Chondrocyte (in vitro differentiated cells): ENCODE measurements around the gene PTK7. TPM values are rescaled to one million over a fixed set of nuclear protein-coding genes. Genes with fewer than 3 reads are reported as not detected.
A peak's percentile ranks its signal among the peaks of the same experiment; 100 is the strongest.

Source experiments
- DNase-seq: peaks from one replicate; pipeline ENCODE4 v3.0.0; 2021; ENCODE audit warnings: mixed read lengths, low spot score
- H3K27ac Mint-ChIP-seq: one replicate; pipeline ENCODE4 v1.8.0; 2021; ENCODE audit warnings: mild to moderate bottlenecking, moderate library complexity, mixed read lengths; ENCODE audit not compliant: unreplicated experiment
- H3K27me3 Mint-ChIP-seq: 2 replicates; pipeline ENCODE4 v1.8.0; 2021; ENCODE audit warnings: low read depth, mixed read lengths
- H3K36me3 Mint-ChIP-seq: 2 replicates; pipeline ENCODE4 v1.8.0; 2021; ENCODE audit warnings: low read depth, mixed read lengths
- H3K4me1 Mint-ChIP-seq: 2 replicates; pipeline ENCODE4 v1.8.0; 2021; ENCODE audit warnings: low read depth, mild to moderate bottlenecking, mixed read lengths
- H3K4me3 Mint-ChIP-seq: one replicate; pipeline ENCODE4 v1.8.0; 2021; ENCODE audit warnings: mild to moderate bottlenecking, moderate library complexity, mixed read lengths; ENCODE audit not compliant: unreplicated experiment
- H3K9me3 Mint-ChIP-seq: 2 replicates; pipeline ENCODE4 v1.8.0; 2021; ENCODE audit warnings: low read depth, mixed read lengths
- total RNA-seq: library from RNA; stranded (reverse); gene quantifications from 3 replicates; pipeline ENCODE4 v1.2.1, GENCODE V29; 2021
- TF ChIP-seq, protein P1 (sequence below): fragments of 200-600 bp; sonication (generic); IDR thresholded peaks from 2 replicates; pipeline ENCODE4 v1.5.0; 2021; ENCODE audit warnings: antibody characterized with exemption, mild to moderate bottlenecking, moderate library complexity

The PTK7 gene
- total RNA-seq, 1 donor from 2014 or later = 288 TPM

DNA sequence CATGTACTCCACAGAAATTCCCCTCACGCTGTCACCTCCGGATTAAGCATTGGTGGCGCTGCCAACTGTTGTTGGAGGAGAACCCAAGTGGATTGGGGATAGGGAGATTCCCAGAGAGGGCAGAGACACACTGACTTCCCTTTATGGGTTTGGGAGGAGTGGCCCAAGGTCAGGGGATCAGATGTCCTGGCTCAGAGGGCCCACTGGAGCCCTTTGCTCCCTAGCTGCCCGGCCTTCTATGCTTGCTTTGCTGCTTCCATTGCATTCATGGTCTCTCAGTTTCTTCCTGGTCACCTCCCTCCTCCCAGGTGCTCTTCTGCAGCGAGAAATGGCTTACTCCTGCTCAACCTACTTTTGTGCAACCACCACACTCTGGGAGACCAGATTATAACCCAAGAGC, 120.2 kb downstream of the PTK7 start:
- H3K36me3 Mint-ChIP-seq = peaks cover 38% of the 10 kb centered on the region

DNA sequence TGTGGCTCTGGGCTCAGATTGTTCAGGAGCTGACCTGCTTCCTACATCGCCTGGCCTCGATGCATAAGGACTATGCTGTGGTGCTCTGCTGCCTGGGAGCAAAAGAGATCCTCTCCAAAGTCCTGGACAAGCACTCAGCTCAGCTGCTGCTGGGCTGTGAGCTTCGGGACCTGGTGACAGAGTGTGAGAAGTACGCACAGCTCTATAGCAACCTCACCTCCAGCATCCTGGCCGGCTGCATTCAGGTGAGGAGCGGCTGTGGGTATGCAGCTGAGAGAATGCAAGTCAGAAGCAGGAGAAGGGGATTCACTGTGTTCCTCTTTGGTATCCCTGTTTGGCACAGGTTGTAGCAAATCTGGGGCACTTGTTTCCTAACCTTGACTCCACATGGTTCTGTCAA, 123.8 kb downstream of the PTK7 start:
- Mint-ChIP-seq H3K27me3 (no peaks in the 10 kb centered on the region), H3K36me3 (peaks cover 34% of the 10 kb centered on the region), H3K4me3 (no peak overlapping the region), H3K27ac (no peak overlapping the region), H3K9me3 (no peaks in the 10 kb centered on the region), H3K4me1 (no peaks in the 10 kb centered on the region)
- TF ChIP-seq, protein P1, sequence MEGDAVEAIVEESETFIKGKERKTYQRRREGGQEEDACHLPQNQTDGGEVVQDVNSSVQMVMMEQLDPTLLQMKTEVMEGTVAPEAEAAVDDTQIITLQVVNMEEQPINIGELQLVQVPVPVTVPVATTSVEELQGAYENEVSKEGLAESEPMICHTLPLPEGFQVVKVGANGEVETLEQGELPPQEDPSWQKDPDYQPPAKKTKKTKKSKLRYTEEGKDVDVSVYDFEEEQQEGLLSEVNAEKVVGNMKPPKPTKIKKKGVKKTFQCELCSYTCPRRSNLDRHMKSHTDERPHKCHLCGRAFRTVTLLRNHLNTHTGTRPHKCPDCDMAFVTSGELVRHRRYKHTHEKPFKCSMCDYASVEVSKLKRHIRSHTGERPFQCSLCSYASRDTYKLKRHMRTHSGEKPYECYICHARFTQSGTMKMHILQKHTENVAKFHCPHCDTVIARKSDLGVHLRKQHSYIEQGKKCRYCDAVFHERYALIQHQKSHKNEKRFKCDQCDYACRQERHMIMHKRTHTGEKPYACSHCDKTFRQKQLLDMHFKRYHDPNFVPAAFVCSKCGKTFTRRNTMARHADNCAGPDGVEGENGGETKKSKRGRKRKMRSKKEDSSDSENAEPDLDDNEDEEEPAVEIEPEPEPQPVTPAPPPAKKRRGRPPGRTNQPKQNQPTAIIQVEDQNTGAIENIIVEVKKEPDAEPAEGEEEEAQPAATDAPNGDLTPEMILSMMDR = no peak
- DNase-seq = peak; percentile 57

More for the DNA sequence above, 120.2 kb downstream of the PTK7 start:
- DNase-seq = no peak
- TF ChIP-seq, protein P1 = no peak
- Mint-ChIP-seq H3K27me3 (no peaks in the 10 kb centered on the region), H3K4me1 (no peaks in the 10 kb centered on the region), H3K9me3 (no peaks in the 10 kb centered on the region), H3K27ac (no peak overlapping the region), H3K4me3 (no peak overlapping the region)

DNA sequence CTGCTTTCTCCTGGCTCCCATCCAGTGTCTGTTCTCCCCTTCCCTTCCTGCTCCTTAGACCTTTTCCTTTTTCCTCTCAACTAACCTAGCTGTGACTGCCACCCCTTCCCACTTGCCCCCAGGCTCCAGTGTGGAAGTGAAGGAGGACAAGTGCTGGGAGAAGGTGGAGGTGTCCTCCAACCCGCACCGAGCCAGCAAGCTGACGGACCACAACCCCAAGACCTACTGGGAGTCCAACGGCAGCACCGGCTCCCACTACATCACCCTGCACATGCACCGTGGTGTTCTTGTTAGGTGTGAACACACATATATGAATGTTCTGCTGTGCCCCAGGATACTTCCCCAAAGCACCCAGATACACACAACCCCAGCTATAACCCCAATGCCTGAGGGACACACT, 124.4 kb downstream of the PTK7 start:
- no peak overlapping the region for H3K27ac Mint-ChIP-seq
- no peak overlapping the region for H3K4me3 Mint-ChIP-seq
- H3K9me3 Mint-ChIP-seq = no peaks in the 10 kb centered on the region

DNA sequence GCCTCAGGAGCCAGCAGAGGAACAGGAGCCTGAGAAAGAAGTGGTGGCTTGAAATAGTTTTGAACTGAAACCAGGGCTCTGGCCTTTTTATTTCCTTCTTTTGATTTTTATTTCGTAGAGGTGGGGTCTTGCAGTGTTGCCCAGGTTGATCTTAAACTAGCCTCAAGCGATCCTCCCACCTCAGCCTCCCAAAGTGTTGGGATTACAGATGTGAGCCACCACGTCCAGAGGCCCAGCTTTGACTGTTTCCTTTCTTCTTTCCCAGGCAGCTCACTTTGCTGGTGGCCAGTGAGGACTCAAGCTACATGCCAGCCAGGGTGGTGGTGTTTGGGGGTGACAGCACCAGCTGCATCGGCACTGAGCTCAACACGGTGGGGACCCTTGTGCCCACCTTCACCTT, 126.3 kb downstream of the PTK7 start:
- Mint-ChIP-seq H3K27me3 (no peaks in the 10 kb centered on the region), H3K36me3 (peaks cover 35% of the 10 kb centered on the region), H3K4me1 (no peaks in the 10 kb centered on the region)

More for the DNA sequence above, 124.4 kb downstream of the PTK7 start:
- Mint-ChIP-seq H3K27me3 (no peaks in the 10 kb centered on the region), H3K4me1 (no peaks in the 10 kb centered on the region), H3K36me3 (peaks cover 33% of the 10 kb centered on the region)
- TF ChIP-seq, protein P1 = no peak
- DNase-seq = peak; percentile 74

DNA sequence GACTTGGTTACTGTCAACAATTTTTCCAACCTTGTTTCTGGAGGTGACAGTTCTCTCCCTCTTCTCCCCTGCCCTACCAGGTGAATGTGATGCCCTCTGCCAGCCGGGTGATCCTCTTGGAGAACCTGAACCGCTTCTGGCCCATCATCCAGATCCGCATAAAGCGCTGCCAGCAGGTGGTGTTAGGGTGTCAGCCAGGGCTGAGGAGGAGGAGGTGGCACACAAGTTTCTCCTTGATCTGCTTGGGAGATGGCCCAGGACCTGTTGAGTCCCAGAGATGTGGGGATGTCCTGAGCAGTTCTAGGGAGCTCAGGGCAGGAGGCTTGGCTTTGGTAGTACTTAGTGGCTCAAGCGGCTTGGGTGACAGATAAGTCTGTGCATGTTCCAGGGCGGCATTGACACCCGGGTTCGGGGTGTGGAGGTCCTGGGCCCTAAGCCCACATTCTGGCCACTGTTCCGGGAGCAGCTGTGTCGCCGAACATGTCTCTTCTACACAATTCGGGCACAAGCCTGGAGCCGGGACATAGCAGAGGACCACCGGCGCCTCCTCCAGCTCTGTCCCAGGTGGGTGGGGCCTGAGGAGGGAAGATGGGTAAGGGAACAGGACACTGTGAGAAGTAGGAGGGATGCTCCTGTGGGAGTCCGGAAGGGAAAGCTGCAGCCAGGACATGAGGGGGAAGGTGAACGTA, 127.1 kb downstream of the PTK7 start:
- no peak overlapping the region for H3K27ac Mint-ChIP-seq
- DNase-seq = peak; percentile 70
- peaks cover 33% of the 10 kb centered on the region for H3K36me3 Mint-ChIP-seq
- H3K4me3 Mint-ChIP-seq = no peak overlapping the region
- TF ChIP-seq, protein P1 = no peak
- no peaks in the 10 kb centered on the region for H3K4me1 Mint-ChIP-seq
- H3K27me3 Mint-ChIP-seq = no peaks in the 10 kb centered on the region
- peaks cover 4% of the 10 kb centered on the region for H3K9me3 Mint-ChIP-seq

More for the DNA sequence above, 126.3 kb downstream of the PTK7 start:
- TF ChIP-seq, protein P1 = no peak
- Mint-ChIP-seq H3K4me3 (no peak overlapping the region), H3K27ac (no peak overlapping the region), H3K9me3 (peaks cover 4% of the 10 kb centered on the region)
- DNase-seq = peak; percentile 30
